ENCODE data around the gene NAALADL1.
"Not testable (repeated sequence)": the region's sequence is repeated elsewhere in the genome, so short reads cannot be mapped to it uniquely, and the experiment has no call there.

Gene NAALADL1

GRCh38 chr11:65013888-65014725 is 44.2 kb downstream of the NAALADL1 start, which contains the start of gene ARL2:
TSS of gene ARL2 (plus strand) at chr11:65014160. CDS start at chr11:65014208, 48 bp downstream.
- peak; percentile 93 for TF ChIP-seq CTCF (IDR thresholded peaks at IDR 0.05; ENCODE audit: borderline replicate concordance, control extremely low read depth, extremely low read depth, insufficient read depth, missing control alignments)
- peak; percentile 95 for DNase-seq (ENCODE audit: low spot score)
- in situ Hi-C loops (cut with MboI; ENCODE audit: low sequenced_read_pairs, unreplicated experiment) = no loop called here

- in situ Hi-C loops (cut with MboI; ENCODE audit: low sequenced_read_pairs, unreplicated experiment) = no loop called here
- peak; percentile 95 for DNase-seq (ENCODE audit: low spot score)
- TF ChIP-seq CTCF (IDR thresholded peaks at IDR 0.05; ENCODE audit: borderline replicate concordance, control extremely low read depth, extremely low read depth, insufficient read depth, missing control alignments) = peak; percentile 88
These were observed 45.0 kb downstream of the NAALADL1 start for GRCh38 chr11:65013130-65013887.

GRCh38 chr11:65008873-65009272 is 49.5 kb downstream of the NAALADL1 start:
- TF ChIP-seq CTCF (IDR thresholded peaks at IDR 0.05; ENCODE audit: borderline replicate concordance, control extremely low read depth, extremely low read depth, insufficient read depth, missing control alignments) = no peak
- in situ Hi-C loops (cut with MboI; ENCODE audit: low sequenced_read_pairs, unreplicated experiment) = no loop called here
- no peak for DNase-seq (ENCODE audit: low spot score)

- DNase-seq (ENCODE audit: low spot score) = no peak
- in situ Hi-C loops (cut with MboI; ENCODE audit: low sequenced_read_pairs, unreplicated experiment) = no loop called here
- no peak for TF ChIP-seq CTCF (IDR thresholded peaks at IDR 0.05; ENCODE audit: borderline replicate concordance, control extremely low read depth, extremely low read depth, insufficient read depth, missing control alignments)
These were observed 50.3 kb downstream of the NAALADL1 start for GRCh38 chr11:65008016-65008415.

GRCh38 chr11:65003968-65004367 is 54.4 kb downstream of the NAALADL1 start:
- DNase-seq (ENCODE audit: low spot score); in situ Hi-C loops (cut with MboI; ENCODE audit: low sequenced_read_pairs, unreplicated experiment): not testable (repeated sequence)

GRCh38 chr11:65003282-65003681 is 55.1 kb downstream of the NAALADL1 start:
- no peak for TF ChIP-seq CTCF (IDR thresholded peaks at IDR 0.05; ENCODE audit: borderline replicate concordance, control extremely low read depth, extremely low read depth, insufficient read depth, missing control alignments)
- in situ Hi-C loops (cut with MboI; ENCODE audit: low sequenced_read_pairs, unreplicated experiment) = no loop called here
- no peak for DNase-seq (ENCODE audit: low spot score)

- no peak for TF ChIP-seq CTCF (IDR thresholded peaks at IDR 0.05; ENCODE audit: borderline replicate concordance, control extremely low read depth, extremely low read depth, insufficient read depth, missing control alignments)
- in situ Hi-C loops (cut with MboI; ENCODE audit: low sequenced_read_pairs, unreplicated experiment) = no loop called here
- no peak for DNase-seq (ENCODE audit: low spot score)
These were observed 55.6 kb downstream of the NAALADL1 start for GRCh38 chr11:65002706-65003105.

Data from GM13976 (cell line).